ENCODE data around the gene IL1RN. TPM values are rescaled to one million over a fixed set of nuclear protein-coding genes. Genes with fewer than 3 reads are reported as not detected.

The IL1RN gene
- total and polyA plus RNA-seq, 10 of the 15 experiments (the other 5 are each of a cell fraction or from before 2014, with no cell fraction given): 0.04 TPM; not detected in 7

DNA sequence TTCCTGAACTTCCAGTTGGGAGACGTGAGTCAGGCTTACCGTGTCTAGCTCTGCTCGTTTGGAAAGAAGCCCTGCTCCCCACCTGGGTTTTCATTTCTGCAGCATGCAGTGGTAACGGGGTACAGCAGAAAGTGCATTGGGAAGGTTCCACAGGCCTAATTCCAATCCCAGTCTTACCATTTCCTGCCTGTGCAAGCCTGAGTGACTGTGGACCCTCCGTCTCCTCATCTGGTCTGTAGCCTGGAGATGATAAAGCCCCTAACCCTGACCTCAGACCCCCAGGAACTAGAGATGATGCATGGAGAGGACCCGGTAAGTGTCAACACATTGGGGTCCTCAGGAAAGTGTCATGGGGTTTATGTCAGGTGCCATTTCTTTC, 40.6 kb downstream of the IL1RN start:
- ATAC-seq (no peak), DNase-seq (ENCODE audit: low read depth, low spot score) (no peak), FAIRE-seq (no peak)
- POLR2A ChIA-PET: no interaction called here
- Histone ChIP-seq H3K9ac (ENCODE audit: control insufficient read depth, insufficient read depth, low read length) (no peak overlapping the region), H4K20me1 (ENCODE audit: control insufficient read depth, insufficient read depth) (no peaks in the 10 kb centered on the region), H3K4me2 (ENCODE audit: control insufficient read depth, insufficient read depth) (no peak overlapping the region), H3K79me2 (ENCODE audit: control insufficient read depth, insufficient read depth, low read length) (no peaks in the 10 kb centered on the region), H2AFZ (ENCODE audit: control insufficient read depth, low read depth, low read length) (no peak overlapping the region), H3K4me3 (no peak overlapping the region), H3K9me3 (replicated peaks; ENCODE audit: control insufficient read depth, insufficient read depth, low read length) (no peaks in the 10 kb centered on the region; the same call in 1 of the 3 replicates), H3K36me3 (ENCODE audit: control insufficient read depth in 2 of 2, insufficient read depth in 2 of 2, low read length in 1 of 2) (no peaks in the 10 kb centered on the region), H3K4me1 (ENCODE audit: control insufficient read depth, insufficient read depth, low read length) (peaks cover 13% of the 10 kb centered on the region), H3K27ac (ENCODE audit: control insufficient read depth, insufficient read depth) (no peak overlapping the region), H3K27me3 (replicated peaks in 1 of 2; ENCODE audit: control insufficient read depth in 2 of 2, insufficient read depth in 2 of 2, low read length in 1 of 2) (no peaks in the 10 kb centered on the region)
- CTCF ChIA-PET: no interaction called here
- WGBS (ENCODE audit: insufficient coverage, insufficient replicate concordance, low lambda C conversion rate, missing lambda C conversion rate): 97% methylated on average over 6 of the region's 6 CpGs
- TF ChIP-seq EZH2 (IDR thresholded peaks at IDR 0.05; ENCODE audit: borderline replicate concordance, control insufficient read depth, low read depth, low read length): no peak
- TF ChIP-seq, protein P1, sequence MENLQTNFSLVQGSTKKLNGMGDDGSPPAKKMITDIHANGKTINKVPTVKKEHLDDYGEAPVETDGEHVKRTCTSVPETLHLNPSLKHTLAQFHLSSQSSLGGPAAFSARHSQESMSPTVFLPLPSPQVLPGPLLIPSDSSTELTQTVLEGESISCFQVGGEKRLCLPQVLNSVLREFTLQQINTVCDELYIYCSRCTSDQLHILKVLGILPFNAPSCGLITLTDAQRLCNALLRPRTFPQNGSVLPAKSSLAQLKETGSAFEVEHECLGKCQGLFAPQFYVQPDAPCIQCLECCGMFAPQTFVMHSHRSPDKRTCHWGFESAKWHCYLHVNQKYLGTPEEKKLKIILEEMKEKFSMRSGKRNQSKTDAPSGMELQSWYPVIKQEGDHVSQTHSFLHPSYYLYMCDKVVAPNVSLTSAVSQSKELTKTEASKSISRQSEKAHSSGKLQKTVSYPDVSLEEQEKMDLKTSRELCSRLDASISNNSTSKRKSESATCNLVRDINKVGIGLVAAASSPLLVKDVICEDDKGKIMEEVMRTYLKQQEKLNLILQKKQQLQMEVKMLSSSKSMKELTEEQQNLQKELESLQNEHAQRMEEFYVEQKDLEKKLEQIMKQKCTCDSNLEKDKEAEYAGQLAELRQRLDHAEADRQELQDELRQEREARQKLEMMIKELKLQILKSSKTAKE (IDR thresholded peaks at IDR 0.05; ENCODE audit: low read depth, poor library complexity, severe bottlenecking): no peak
- no peak for TF ChIP-seq PAX5 (IDR thresholded peaks at IDR 0.05; ENCODE audit: borderline replicate concordance, low read depth, low read length)
- TF ChIP-seq RELA (IDR thresholded peaks at IDR 0.05; ENCODE audit: borderline replicate concordance, partially characterized antibody): no peak
- no peak for TF ChIP-seq SREBF2 (IDR thresholded peaks at IDR 0.05; ENCODE audit: low read length)
- TF ChIP-seq SMAD5 (IDR thresholded peaks at IDR 0.05; ENCODE audit: low read depth): no peak
- TF ChIP-seq, protein P2, sequence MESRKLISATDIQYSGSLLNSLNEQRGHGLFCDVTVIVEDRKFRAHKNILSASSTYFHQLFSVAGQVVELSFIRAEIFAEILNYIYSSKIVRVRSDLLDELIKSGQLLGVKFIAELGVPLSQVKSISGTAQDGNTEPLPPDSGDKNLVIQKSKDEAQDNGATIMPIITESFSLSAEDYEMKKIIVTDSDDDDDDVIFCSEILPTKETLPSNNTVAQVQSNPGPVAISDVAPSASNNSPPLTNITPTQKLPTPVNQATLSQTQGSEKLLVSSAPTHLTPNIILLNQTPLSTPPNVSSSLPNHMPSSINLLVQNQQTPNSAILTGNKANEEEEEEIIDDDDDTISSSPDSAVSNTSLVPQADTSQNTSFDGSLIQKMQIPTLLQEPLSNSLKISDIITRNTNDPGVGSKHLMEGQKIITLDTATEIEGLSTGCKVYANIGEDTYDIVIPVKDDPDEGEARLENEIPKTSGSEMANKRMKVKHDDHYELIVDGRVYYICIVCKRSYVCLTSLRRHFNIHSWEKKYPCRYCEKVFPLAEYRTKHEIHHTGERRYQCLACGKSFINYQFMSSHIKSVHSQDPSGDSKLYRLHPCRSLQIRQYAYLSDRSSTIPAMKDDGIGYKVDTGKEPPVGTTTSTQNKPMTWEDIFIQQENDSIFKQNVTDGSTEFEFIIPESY (IDR thresholded peaks at IDR 0.05): no peak
- no peak for TF ChIP-seq ZNF207 (IDR thresholded peaks at IDR 0.05; ENCODE audit: borderline replicate concordance)
- no peak for TF ChIP-seq ETV6 (conservative IDR thresholded peaks at IDR 0.05 in 1 of 2, IDR thresholded peaks at IDR 0.05 in 1 of 2; ENCODE audit: borderline replicate concordance in 1 of 2, low read depth in 1 of 2)
- no peak for TF ChIP-seq ZNF384 (IDR thresholded peaks at IDR 0.05; ENCODE audit: borderline replicate concordance, low read depth, low read length)
- no peak for TF ChIP-seq TBL1XR1 (IDR thresholded peaks at IDR 0.05; ENCODE audit: low read depth, low read length)
- no peak for TF ChIP-seq KLF5 (IDR thresholded peaks at IDR 0.05; ENCODE audit: partially characterized antibody)
- no peak for TF ChIP-seq MTA3 (IDR thresholded peaks at IDR 0.05; ENCODE audit: borderline replicate concordance, low read length)
- TF ChIP-seq YBX1 (IDR thresholded peaks at IDR 0.05): no peak
- no peak for TF ChIP-seq POLR2A (IDR thresholded peaks at IDR 0.05; ENCODE audit: low read depth, low read length)
- TF ChIP-seq SUZ12 (IDR thresholded peaks at IDR 0.05; ENCODE audit: unreplicated experiment): no peak
- no peak for TF ChIP-seq SMC3 (IDR thresholded peaks at IDR 0.05; ENCODE audit: borderline replicate concordance, low read length)
- TF ChIP-seq MEF2B (IDR thresholded peaks at IDR 0.05; ENCODE audit: partially characterized antibody, poor library complexity, severe bottlenecking): no peak
- no peak for TF ChIP-seq CREM (IDR thresholded peaks at IDR 0.05; ENCODE audit: low read depth)
- in situ Hi-C loops (cut with MboI) (no loop called here), intact Hi-C loops (cut with micrococcal nuclease; ENCODE audit: unreplicated experiment) (no loop called here)
- no TSS peak for BruUV-seq (replicated peaks)
- RAD21 ChIA-PET (ENCODE audit: unreplicated experiment): no interaction called here
- SMC1A ChIA-PET (ENCODE audit: uncharacterized antibody, unreplicated experiment): interaction anchor here (1.4 to 1.6 kb wide), 2 partner anchors 9 to 88 kb away, joined by 3 read pairs; no protein-coding TSS in a partner anchor

All from GM12878 (cell line).